H9 (cell line): ENCODE measurements around the gene AURKA. TPM values are rescaled to one million over a fixed set of nuclear protein-coding genes. Genes with fewer than 3 reads are reported as not detected.

Source experiments
- DNase-seq: peaks from one replicate; pipeline ENCODE4 v3.0.0-alpha.2; 2017
- H2AFZ ChIP-seq: one replicate; pipeline ENCODE4 v1.6.1; 2013; ENCODE audit warnings: mild to moderate bottlenecking, low read length, control low read depth, moderate library complexity
- H2AK5ac ChIP-seq: 2 replicates; pipeline ENCODE4 v1.6.1; 2013; ENCODE audit warnings: low read length, control low read depth, mixed read lengths; ENCODE audit not compliant: insufficient read length
- H2BK120ac ChIP-seq: one replicate; pipeline ENCODE4 v1.6.1; 2013; ENCODE audit warnings: low read depth, mild to moderate bottlenecking, low read length, control low read depth, inconsistent platforms; ENCODE audit not compliant: poor library complexity, severe bottlenecking
- H2BK12ac ChIP-seq: 2 replicates; pipeline ENCODE4 v1.6.1; 2013; ENCODE audit warnings: low read length, control low read depth, mixed read lengths, low read depth; ENCODE audit not compliant: insufficient read length
- H2BK15ac ChIP-seq: 2 replicates; pipeline ENCODE4 v1.6.1; 2013; ENCODE audit warnings: low read depth, low read length, control low read depth
- H2BK20ac ChIP-seq: one replicate; pipeline ENCODE4 v1.6.1; 2013; ENCODE audit warnings: low read depth, mild to moderate bottlenecking, low read length, control low read depth, inconsistent platforms; ENCODE audit not compliant: poor library complexity, severe bottlenecking
- H2BK5ac ChIP-seq: 2 replicates; pipeline ENCODE4 v1.6.1; 2013; ENCODE audit warnings: low read length, control low read depth, mixed read lengths; ENCODE audit not compliant: insufficient read length
- H3K14ac ChIP-seq: 2 replicates; pipeline ENCODE4 v1.6.1; 2013; ENCODE audit warnings: low read length, control low read depth; ENCODE audit not compliant: insufficient read depth
- H3K18ac ChIP-seq: 2 replicates; pipeline ENCODE4 v1.6.1; 2013; ENCODE audit warnings: low read depth, mild to moderate bottlenecking, mixed read lengths, low read length, control low read depth; ENCODE audit not compliant: insufficient read length
- H3K23ac ChIP-seq: 2 replicates; pipeline ENCODE4 v1.6.1; 2013; ENCODE audit warnings: low read length, control low read depth, mixed read lengths, low read depth; ENCODE audit not compliant: insufficient read length
- H3K23me2 ChIP-seq: 2 replicates; pipeline ENCODE4 v1.6.1; 2013; ENCODE audit warnings: low read depth, mild to moderate bottlenecking, mixed read lengths, low read length, control low read depth; ENCODE audit not compliant: insufficient read length, poor library complexity, severe bottlenecking
- H3K27ac ChIP-seq: 2 replicates; pipeline ENCODE4 v1.5.1; 2013; ENCODE audit warnings: low read length, control low read depth, mixed read lengths, low read depth; ENCODE audit not compliant: insufficient read length
- H3K27me3 ChIP-seq: 2 replicates; pipeline ENCODE4 v1.6.1; 2013; ENCODE audit warnings: low read length, control low read depth, inconsistent platforms; ENCODE audit not compliant: insufficient read depth
- H3K4ac ChIP-seq: 2 replicates; pipeline ENCODE4 v1.6.1; 2013; ENCODE audit warnings: low read depth, mild to moderate bottlenecking, control low read depth, inconsistent platforms, low read length, moderate library complexity
- H3K4me1 ChIP-seq: 2 replicates; pipeline ENCODE4 v1.6.1; 2013; ENCODE audit warnings: low read length, control low read depth, inconsistent platforms; ENCODE audit not compliant: insufficient read depth
- H3K4me2 ChIP-seq: 2 replicates; pipeline ENCODE4 v1.6.1; 2013; ENCODE audit warnings: low read length, control low read depth, mixed read lengths; ENCODE audit not compliant: insufficient read length, insufficient read depth
- H3K56ac ChIP-seq: 2 replicates; pipeline ENCODE4 v1.6.1; 2013; ENCODE audit warnings: low read depth, mild to moderate bottlenecking, mixed read lengths, low read length, control low read depth; ENCODE audit not compliant: insufficient read length
- H3K79me1 ChIP-seq: 2 replicates; pipeline ENCODE4 v1.6.1; 2013; ENCODE audit warnings: low read depth, mild to moderate bottlenecking, moderate library complexity, low read length, control low read depth, inconsistent platforms; ENCODE audit not compliant: insufficient read depth, poor library complexity, severe bottlenecking
- H3K79me2 ChIP-seq: 2 replicates; pipeline ENCODE4 v1.6.1; 2013; ENCODE audit warnings: low read length, control low read depth, inconsistent platforms; ENCODE audit not compliant: insufficient read depth
- H3K9ac ChIP-seq: 2 replicates; pipeline ENCODE4 v1.6.1; 2013; ENCODE audit warnings: low read length, control low read depth, mixed read lengths; ENCODE audit not compliant: insufficient read length; ENCODE audit errors: extremely low read depth
- H3K9me3 ChIP-seq: one replicate; pipeline ENCODE4 v1.6.1; 2013; ENCODE audit warnings: low read depth, low read length, inconsistent platforms; ENCODE audit not compliant: control insufficient read depth
- H3T11ph ChIP-seq: one replicate; pipeline ENCODE4 v1.6.1; 2013; ENCODE audit warnings: mild to moderate bottlenecking, low read length, control low read depth, inconsistent platforms
- H4K20me1 ChIP-seq: one replicate; pipeline ENCODE4 v1.6.1; 2013; ENCODE audit not compliant: control insufficient read depth, insufficient read length, insufficient read depth
- H4K5ac ChIP-seq: 2 replicates; pipeline ENCODE4 v1.6.1; 2013; ENCODE audit warnings: low read depth, mild to moderate bottlenecking, mixed read lengths, low read length, control low read depth; ENCODE audit not compliant: insufficient read length
- H4K8ac ChIP-seq: replicated peaks from 2 replicates; pipeline ENCODE4 v1.6.1; 2013; ENCODE audit warnings: low read length, control low read depth, mixed read lengths, low read depth; ENCODE audit not compliant: insufficient read length
- H4K91ac ChIP-seq: 2 replicates; pipeline ENCODE4 v1.6.1; 2013; ENCODE audit warnings: low read depth, mild to moderate bottlenecking, moderate library complexity, mixed read lengths, low read length, control low read depth; ENCODE audit not compliant: insufficient read length
- H3K27ac Mint-ChIP-seq, 3 experiments: 2 replicates in 2 of 3; 3 replicates in 1 of 3; pipeline ENCODE4 v1.8.0; 2020 to 2021; ENCODE audit warnings: mixed read lengths in 3 of 3, mild to moderate bottlenecking in 1 of 3, moderate library complexity in 1 of 3
- H3K27me3 Mint-ChIP-seq: 2 replicates; pipeline ENCODE4 v1.8.0; 2021; ENCODE audit warnings: low read depth, mild to moderate bottlenecking, moderate library complexity, mixed read lengths
- H3K36me3 Mint-ChIP-seq, 3 experiments: 2 replicates in 2 of 3; 3 replicates in 1 of 3; pipeline ENCODE4 v1.8.0; 2020 to 2021; ENCODE audit warnings: low read depth in 3 of 3, mixed read lengths in 3 of 3; ENCODE audit not compliant: insufficient read depth in 1 of 3
- H3K4me1 Mint-ChIP-seq, 2 experiments: 2 replicates each; pipeline ENCODE4 v1.8.0; 2020; ENCODE audit warnings: mixed read lengths in 2 of 2
- H3K4me3 Mint-ChIP-seq, 2 experiments: 2 replicates in 1 of 2; 3 replicates in 1 of 2; pipeline ENCODE4 v1.8.0; 2020 to 2021; ENCODE audit warnings: mild to moderate bottlenecking in 2 of 2, mixed read lengths in 2 of 2, moderate library complexity in 1 of 2
- H3K9me3 Mint-ChIP-seq, 2 experiments: 2 replicates in 1 of 2; 3 replicates in 1 of 2; pipeline ENCODE4 v1.8.0; 2020; ENCODE audit warnings: mild to moderate bottlenecking in 2 of 2, mixed read lengths in 2 of 2, moderate library complexity in 1 of 2
- CTCF ChIP-seq: fragments of 200-600 bp; sonication (generic); conservative IDR thresholded peaks from 3 replicates; pipeline ENCODE4 v1.8.0; 2021; ENCODE audit warnings: antibody characterized with exemption, mild to moderate bottlenecking
- whole genome bisulfite sequencing: extraction: QIAGEN DNeasy Blood & Tissue Kit; methylation state at CpG from one replicate; pipeline ENCODE4 v1.1.7; 2013; ENCODE audit warnings: missing lambda C conversion rate, low lambda C conversion rate, mixed read lengths; ENCODE audit not compliant: insufficient read length; ENCODE audit errors: extremely low coverage; 5-methylcytosine and 5-hydroxymethylcytosine counted together
- total RNA-seq: library from RNA; stranded (reverse); gene quantifications from 2 replicates; pipeline ENCODE4 v1.2.1, GENCODE V29; 2021

Gene AURKA
- total RNA-seq, 1 experiment from 2014 or later, result 86.8 TPM

GRCh38 chr20:56393653-56394052 lies 1.6 kb upstream of the AURKA start:
- no peak overlapping the region for H4K8ac ChIP-seq
- H3K4ac ChIP-seq, result no peak overlapping the region
- no peak overlapping the region for H2BK15ac ChIP-seq
- H4K5ac ChIP-seq, result no peak overlapping the region
- no CpG with 5 or more reads among the region's 8 CpGs for WGBS
- no peak overlapping the region for H3K14ac ChIP-seq
- peaks cover 40 to 64% (median 52%) of the 10 kb centered on the region in 3 experiments; a peak in 6 of 7 replicates for H3K36me3 Mint-ChIP-seq
- H3K4me2 ChIP-seq, result peak overlapping the region; percentile 87
- no peak overlapping the region for H3K56ac ChIP-seq
- H2BK120ac ChIP-seq, result no peak overlapping the region
- H2BK12ac ChIP-seq, result no peak overlapping the region
- peaks cover 23 to 28% of the 10 kb centered on the region in 2 experiments for H3K4me1 Mint-ChIP-seq
- no peak overlapping the region for H2AFZ ChIP-seq
- H3K4me3 Mint-ChIP-seq, result no peak overlapping the region
- peaks cover 6% of the 10 kb centered on the region for H3K23me2 ChIP-seq
- no peak for DNase-seq
- no peak overlapping the region for H3T11ph ChIP-seq
- H2BK5ac ChIP-seq, result no peak overlapping the region
- TF ChIP-seq CTCF, result no peak
- no peak overlapping the region for H4K91ac ChIP-seq
- no peaks in the 10 kb centered on the region for H3K9me3 ChIP-seq
- H4K20me1 ChIP-seq, result no peaks in the 10 kb centered on the region
- H3K18ac ChIP-seq, result no peak overlapping the region
- no peak overlapping the region for H3K27ac ChIP-seq
- no peak overlapping the region for H2AK5ac ChIP-seq
- H3K27ac Mint-ChIP-seq, result peak overlapping the region in 2 of 3 experiments; percentile 24 to 83; a peak in 3 of 7 replicates
- no peaks in the 10 kb centered on the region for H3K9me3 Mint-ChIP-seq
- H3K79me1 ChIP-seq, result peaks cover 19% of the 10 kb centered on the region
- no peaks in the 10 kb centered on the region for H3K4me1 ChIP-seq
- peak overlapping the region; percentile 98 for H3K9ac ChIP-seq
- no peaks in the 10 kb centered on the region for H3K27me3 Mint-ChIP-seq
- peaks cover 32% of the 10 kb centered on the region; the same call in 1 of the 2 replicates for H3K79me2 ChIP-seq
- H3K23ac ChIP-seq, result no peak overlapping the region
- H3K27me3 ChIP-seq, result no peaks in the 10 kb centered on the region
- H2BK20ac ChIP-seq, result no peak overlapping the region
